Urothelium cell line (cell line): ENCODE measurements around the gene SCTR.
A peak's percentile ranks its signal among the peaks of the same experiment; 100 is the strongest.

Experiments
- DNase-seq: peaks from one replicate; pipeline ENCODE4 v3.0.0; 2011; ENCODE audit warnings: low spot score, mixed read lengths
- FAIRE-seq: peaks from 2 replicates; lab custom pipeline; 2011; peaks lifted over from hg19 to GRCh38; lab: Jason Lieb, UNC

The SCTR gene

GRCh38 chr2:119449521-119449920, 74.8 kb downstream of the SCTR start:
- FAIRE-seq (no peak), DNase-seq (no peak)

GRCh38 chr2:119448427-119449141, 75.7 kb downstream of the SCTR start:
- DNase-seq (no peak), FAIRE-seq (no peak)

- FAIRE-seq (no peak), DNase-seq (no peak)
Measured at GRCh38 chr2:119446037-119446436, 78.2 kb downstream of the SCTR start.

GRCh38 chr2:119442850-119443249, 81.4 kb downstream of the SCTR start:
- FAIRE-seq, result no peak
- no peak for DNase-seq

- DNase-seq, result no peak
- FAIRE-seq, result no peak
Measured at GRCh38 chr2:119442226-119442619, 82.1 kb downstream of the SCTR start.

- FAIRE-seq, result no peak
Measured at GRCh38 chr2:119441376-119442225, 82.7 kb downstream of the SCTR start.

GRCh38 chr2:119440873-119441272, 83.4 kb downstream of the SCTR start:
- FAIRE-seq (peak; percentile 17), DNase-seq (no peak)

More at GRCh38 chr2:119441376-119442225, 82.7 kb downstream of the SCTR start:
- DNase-seq, result no peak

- FAIRE-seq (no peak), DNase-seq (no peak)
Measured at GRCh38 chr2:119440501-119440870, 83.8 kb downstream of the SCTR start.

GRCh38 chr2:119439574-119440500, 84.4 kb downstream of the SCTR start:
- FAIRE-seq (peak; percentile 9), DNase-seq (no peak)

GRCh38 chr2:119438726-119439284, 85.5 kb downstream of the SCTR start:
- no peak for DNase-seq
- FAIRE-seq, result no peak

GRCh38 chr2:119438128-119438656, 86.1 kb downstream of the SCTR start:
- FAIRE-seq, result no peak
- no peak for DNase-seq

GRCh38 chr2:119436993-119437772, 87.1 kb downstream of the SCTR start:
- no peak for FAIRE-seq
- no peak for DNase-seq

GRCh38 chr2:119435953-119436297, 88.4 kb downstream of the SCTR start:
- FAIRE-seq, result no peak
- no peak for DNase-seq

GRCh38 chr2:119435081-119435952, 89.0 kb downstream of the SCTR start:
- no peak for DNase-seq
- FAIRE-seq, result no peak

- FAIRE-seq (no peak), DNase-seq (no peak)
Measured at GRCh38 chr2:119434664-119435063, 89.6 kb downstream of the SCTR start.

GRCh38 chr2:119433636-119434327, 90.5 kb downstream of the SCTR start:
- no peak for DNase-seq
- FAIRE-seq, result no peak

GRCh38 chr2:119432851-119433522, 91.3 kb downstream of the SCTR start:
- FAIRE-seq (peak; percentile 13), DNase-seq (no peak)
